ENCODE data around the gene PTPRN2. TPM values are rescaled to one million over a fixed set of nuclear protein-coding genes. Genes with fewer than 3 reads are reported as not detected.
"Not testable (repeated sequence)": the region's sequence is repeated elsewhere in the genome, so short reads cannot be mapped to it uniquely, and the experiment has no call there.

PTPRN2 gene
- total RNA-seq, 1 donor from 2014 or later = 3.1 TPM

GRCh38 chr7:157946398-157947060 lies 641.1 kb downstream of the PTPRN2 start:
- no peak for DNase-seq

DNA sequence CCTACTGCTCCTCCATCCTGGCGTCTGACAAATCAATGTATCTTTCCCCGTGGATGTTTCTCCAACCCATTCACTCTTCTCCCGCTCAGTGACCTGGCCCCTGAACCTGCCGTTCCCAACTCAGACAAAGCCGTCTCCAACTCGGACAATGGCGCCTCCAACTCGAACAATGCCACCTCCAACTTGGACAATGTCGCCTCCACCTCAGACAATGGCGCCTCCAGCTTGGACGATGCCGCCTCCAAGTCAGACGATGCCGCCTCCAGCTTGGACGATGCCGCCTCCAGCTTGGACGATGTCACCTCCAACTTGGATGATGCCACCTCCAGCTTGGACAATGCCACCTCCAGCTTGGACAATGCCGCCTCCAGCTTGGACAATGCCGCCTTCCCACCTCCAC lies 642.2 kb downstream of the PTPRN2 start:
- DNase-seq = no peak

- DNase-seq = no peak
Observed at GRCh38 chr7:157944734-157945291, 642.8 kb downstream of the PTPRN2 start.

GRCh38 chr7:157944051-157944450 lies 643.6 kb downstream of the PTPRN2 start:
- DNase-seq = no peak

DNA sequence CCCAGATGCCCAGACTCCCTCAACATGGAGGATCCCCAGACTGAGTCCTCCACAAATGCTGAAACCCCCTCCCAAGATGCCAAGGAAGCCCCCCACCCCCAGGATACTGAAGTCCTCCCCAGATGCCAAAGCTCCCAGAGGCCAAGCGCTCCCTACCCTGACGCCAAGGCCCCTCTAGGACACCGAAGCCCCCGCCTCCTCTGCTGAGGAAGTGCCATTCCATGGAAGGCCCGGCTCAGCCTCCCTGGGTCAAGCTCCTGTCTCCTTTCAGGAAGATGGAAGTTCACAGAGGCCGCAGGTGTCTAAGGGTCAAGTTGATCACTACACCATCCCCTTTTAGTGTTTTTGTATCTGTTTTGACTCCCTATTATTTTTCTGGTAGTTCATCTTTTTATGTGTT lies 644.1 kb downstream of the PTPRN2 start:
- DNase-seq = no peak

- DNase-seq = no peak
Observed at GRCh38 chr7:157941210-157941609, 646.4 kb downstream of the PTPRN2 start.

GRCh38 chr7:157940497-157940896 lies 647.1 kb downstream of the PTPRN2 start:
- no peak for DNase-seq

DNA sequence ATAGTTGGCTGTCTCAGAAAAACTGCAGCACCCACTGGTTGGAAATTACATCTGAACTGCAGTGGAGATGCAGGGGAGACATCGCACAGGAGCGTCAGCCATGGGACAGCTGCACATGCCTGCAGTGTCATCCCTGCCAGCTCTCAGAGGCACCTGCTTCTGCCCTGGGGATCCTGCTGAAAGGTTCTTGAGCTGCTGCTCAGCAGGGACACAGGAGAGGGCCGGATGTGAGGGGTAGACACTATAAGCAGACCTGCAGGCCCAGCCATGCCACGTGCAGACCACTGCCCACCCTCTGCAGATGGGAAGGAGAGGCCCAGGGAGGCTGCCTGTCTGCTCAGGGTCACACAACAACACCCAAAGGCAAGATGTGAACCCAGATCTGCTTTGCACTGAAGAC lies 649.4 kb downstream of the PTPRN2 start:
- peak; percentile 45 for DNase-seq

DNA sequence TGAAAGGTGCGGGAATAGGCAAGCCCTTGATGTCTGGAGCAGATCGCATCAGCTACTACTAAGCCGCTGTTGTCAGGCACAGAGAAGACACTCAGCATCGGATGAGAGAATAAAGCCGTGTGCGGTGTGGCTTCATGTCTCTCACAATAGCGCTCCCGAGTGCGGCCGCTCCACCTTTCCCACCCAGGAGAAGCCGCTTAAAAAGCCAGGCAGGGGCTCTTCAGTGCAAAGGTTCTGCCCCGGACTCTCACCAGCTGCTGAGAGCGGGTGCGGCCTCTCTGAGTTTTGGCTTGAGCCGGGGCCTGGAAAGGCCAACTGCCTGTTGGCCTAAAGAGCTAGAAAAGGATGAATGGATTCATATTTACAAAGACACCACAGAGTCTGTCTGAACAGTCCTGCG lies 650.2 kb downstream of the PTPRN2 start:
- no peak for DNase-seq

GRCh38 chr7:157936976-157937375 lies 650.6 kb downstream of the PTPRN2 start:
- no peak for DNase-seq

DNA sequence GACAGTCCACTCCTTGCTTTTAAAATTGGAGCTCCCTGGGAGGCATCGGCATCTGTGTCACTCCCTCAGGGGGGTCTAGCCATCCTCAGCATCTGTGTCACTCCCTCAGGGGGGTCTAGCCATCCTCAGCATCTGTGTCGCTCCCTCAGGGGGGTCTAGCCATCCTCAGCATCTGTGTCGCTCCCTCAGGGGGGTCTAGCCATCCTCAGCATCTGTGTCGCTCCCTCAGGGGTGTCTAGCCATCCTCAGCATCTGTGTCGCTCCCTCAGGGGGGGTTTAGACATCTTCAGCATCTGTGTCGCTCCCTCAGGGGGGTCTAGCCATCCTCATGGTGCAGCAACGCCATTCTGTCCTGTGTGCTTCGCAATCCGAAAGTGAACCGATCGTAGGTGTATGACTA lies 651.9 kb downstream of the PTPRN2 start:
- DNase-seq = not testable (repeated sequence)

DNA sequence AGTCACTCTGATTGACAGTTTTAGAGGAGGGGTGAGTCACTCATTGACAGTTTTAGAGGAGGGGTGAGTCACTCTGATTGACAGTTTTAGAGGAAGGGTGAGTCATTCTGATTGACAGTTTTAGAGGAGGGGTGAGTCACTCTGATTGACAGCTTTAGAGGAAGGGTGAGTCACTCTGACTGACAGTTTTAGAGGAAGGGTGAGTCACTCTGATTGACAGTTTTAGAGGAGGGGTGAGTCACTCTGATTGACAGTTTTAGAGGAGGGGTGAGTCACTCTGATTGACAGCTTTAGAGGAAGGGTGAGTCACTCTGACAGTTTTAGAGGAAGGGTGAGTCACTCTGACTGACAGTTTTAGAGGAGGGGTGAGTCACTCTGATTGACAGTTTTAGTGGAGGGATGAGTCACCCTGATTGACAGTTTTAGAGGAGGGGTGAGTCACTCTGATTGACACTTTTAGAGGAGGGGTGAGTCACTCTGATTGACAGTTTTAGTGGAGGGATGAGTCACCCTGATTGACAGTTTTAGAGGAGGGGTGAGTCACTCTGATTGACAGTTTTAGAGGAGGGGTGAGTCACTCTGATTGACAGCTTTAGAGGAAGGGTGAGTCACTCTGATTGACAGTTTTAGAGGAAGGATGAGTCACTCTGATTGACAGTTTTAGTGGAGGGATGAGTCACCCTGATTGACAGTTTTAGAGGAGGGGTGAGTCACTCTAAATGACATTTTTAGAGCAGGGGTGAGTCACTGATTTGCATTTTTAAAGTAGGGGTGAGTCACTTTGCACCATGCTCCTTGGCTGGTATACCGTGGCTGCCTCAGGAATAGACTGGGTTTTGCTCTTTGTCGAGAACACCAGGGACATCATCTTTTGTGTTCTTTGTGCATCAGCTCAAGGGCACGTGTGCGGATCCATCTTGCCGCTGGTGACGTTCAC lies 654.1 kb downstream of the PTPRN2 start:
- DNase-seq = not testable (repeated sequence)

GRCh38 chr7:157932498-157933218 lies 655.0 kb downstream of the PTPRN2 start:
- peak; percentile 13 for DNase-seq

GRCh38 chr7:157930926-157931466 lies 656.6 kb downstream of the PTPRN2 start:
- no peak for DNase-seq

DNA sequence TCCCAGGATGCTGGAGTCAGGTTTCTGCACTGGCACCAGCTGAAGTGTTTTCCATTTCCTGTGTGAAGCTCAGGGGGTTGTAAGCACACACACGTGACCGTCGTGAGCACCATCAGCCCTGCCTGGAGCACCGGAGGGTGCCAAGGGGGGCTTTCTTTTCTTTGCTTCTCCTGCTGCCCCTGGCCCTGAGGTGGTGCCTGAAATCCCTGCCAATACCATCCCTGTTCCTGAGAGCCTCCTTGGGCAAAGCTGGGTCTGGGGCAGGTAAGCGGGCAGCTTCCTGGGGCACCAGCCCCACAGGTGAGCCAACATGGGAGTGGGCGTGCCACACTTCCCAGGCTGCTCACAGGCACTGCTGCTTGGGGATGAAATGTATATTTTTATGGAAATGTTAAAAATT lies 657.2 kb downstream of the PTPRN2 start:
- no peak for DNase-seq

DNA sequence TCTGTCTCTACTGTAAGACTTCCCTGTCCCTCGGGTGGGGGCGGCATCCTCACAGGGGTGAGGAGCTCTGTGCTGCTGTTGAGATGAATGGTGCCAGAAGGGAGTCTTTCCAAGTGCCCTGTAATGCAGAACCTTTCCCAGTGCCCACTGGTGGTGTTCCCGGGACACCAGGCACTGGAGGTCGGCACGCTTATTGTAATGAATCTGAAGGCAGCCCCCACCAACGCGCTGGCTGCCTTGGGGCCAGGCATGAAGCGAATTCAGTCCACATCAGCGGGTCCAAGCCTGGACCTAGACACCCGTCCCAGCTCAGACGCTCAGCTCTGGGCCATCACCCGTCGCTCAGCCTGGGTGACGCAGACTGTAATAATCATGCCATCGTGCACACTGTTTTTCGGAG lies 658.0 kb downstream of the PTPRN2 start:
- no peak for DNase-seq

- DNase-seq = no peak
Observed at GRCh38 chr7:157928808-157929425, 658.7 kb downstream of the PTPRN2 start.

GRCh38 chr7:157928171-157928794 lies 659.3 kb downstream of the PTPRN2 start:
- no peak for DNase-seq

DNA sequence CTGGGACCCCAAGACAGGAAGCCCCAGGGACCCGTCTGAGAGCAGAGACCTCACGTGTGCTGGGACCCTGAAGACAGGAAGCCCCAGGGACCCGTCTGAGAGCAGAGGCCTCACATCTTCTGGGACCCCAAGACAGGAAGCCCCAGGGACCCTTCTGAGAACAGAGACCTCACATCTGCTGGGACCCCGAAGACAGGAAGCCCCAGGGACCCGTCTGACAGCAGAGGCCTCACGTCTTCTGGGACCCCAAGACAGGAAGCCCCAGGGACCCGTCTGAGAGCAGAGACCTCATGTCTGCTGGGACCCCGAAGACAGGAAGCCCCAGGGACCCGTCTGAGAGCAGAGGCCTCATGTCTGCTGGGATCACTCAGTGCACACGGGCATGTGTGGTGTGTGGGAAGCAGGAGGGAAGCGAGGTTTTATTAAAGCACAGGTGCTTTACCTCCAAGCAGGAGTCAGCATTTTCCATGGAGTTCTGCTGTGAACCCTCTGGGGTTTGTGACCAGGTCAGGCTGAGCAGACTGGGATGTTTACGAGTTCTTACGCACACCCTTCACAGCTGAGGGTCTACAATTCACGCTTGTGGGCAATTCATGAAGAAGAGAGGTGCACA lies 660.2 kb downstream of the PTPRN2 start:
- no peak for DNase-seq

DNA sequence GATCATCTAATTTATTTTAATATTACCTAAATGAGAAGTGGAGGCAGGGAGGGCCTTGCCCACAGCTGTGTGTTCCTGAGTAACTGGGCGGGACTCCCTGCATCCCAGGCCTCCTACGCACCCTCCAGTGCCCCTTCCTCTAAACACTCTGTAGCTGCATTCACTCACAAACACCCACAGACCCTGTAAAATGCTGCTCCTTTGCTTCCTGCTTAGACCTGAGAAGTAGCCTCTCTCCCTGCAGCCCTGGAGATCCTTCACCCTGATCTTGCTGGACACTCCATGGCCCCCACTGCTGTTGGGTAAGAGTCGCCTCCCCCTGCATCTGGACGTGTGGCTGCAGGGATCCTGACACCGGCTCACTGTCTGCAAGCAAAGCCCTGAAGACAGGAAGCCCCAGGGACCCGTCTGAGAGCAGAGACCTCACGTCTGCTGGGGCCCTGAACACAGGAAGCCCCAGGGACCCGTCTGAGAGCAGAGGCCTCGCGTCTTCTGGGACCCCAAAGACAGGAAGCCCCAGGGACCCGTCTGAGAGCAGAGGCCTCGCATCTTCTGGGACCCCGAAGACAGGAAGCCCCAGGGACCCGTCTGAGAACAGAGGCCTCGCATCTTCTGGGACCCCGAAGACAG lies 661.0 kb downstream of the PTPRN2 start:
- no peak for DNase-seq
